C4-2B (cell line): ENCODE measurements around the gene MAGI2.

Source experiments
- CTCF ChIP-seq: fragments of 450-650 bp; conservative IDR thresholded peaks from 2 replicates; pipeline ENCODE4 v1.5.1; 2017; ENCODE audit warnings: mild to moderate bottlenecking
- ZFX ChIP-seq: fragments of 450-650 bp; IDR thresholded peaks from 2 replicates; pipeline ENCODE4 v1.6.1; 2017

GRCh38 chr7:79199266-79199665 lies 254.2 kb downstream of the MAGI2 start:
- no peak for TF ChIP-seq CTCF
- no peak for TF ChIP-seq ZFX
